C4-2B (cell line): Measurements from ENCODE around the gene PPP2R5C.

ENCODE experiments used
- CTCF ChIP-seq: fragments of 450-650 bp; conservative IDR thresholded peaks from 2 replicates; pipeline ENCODE4 v1.5.1; 2017; ENCODE audit warnings: mild to moderate bottlenecking
- ZFX ChIP-seq: fragments of 450-650 bp; IDR thresholded peaks from 2 replicates; pipeline ENCODE4 v1.6.1; 2017

GRCh38 chr14:101963656-101964296 lies 202.3 kb downstream of the PPP2R5C start:
- TF ChIP-seq CTCF (no peak), ZFX (no peak)
